ENCODE data around the gene NBR1. TPM values are rescaled to one million over a fixed set of nuclear protein-coding genes. Genes with fewer than 3 reads are reported as not detected.

The NBR1 gene
- total RNA-seq, 6 experiments from 2014 or later, result 34.7 to 71.0 (median 49.2) TPM

GRCh38 chr17:43211123-43211479, 40.1 kb downstream of the NBR1 start:
- Histone ChIP-seq H3K4me1 (peaks cover 0 to 44% (median 17%) of the 10 kb centered on the region in 4 donors), H3K4me3 (peak overlapping the region; percentile 46 to 60 (median 57)), H3K27ac (peak overlapping the region; percentile 63 to 78 (median 68)), H3K36me3 (peaks cover 0 to 43% (median 9%) of the 10 kb centered on the region in 4 donors), H3K27me3 (no peaks in the 10 kb centered on the region), H3K9me3 (no peaks in the 10 kb centered on the region)
- 11% methylated on average over 2 of the region's 2 CpGs for WGBS (ENCODE audit: insufficient coverage, low coverage, low lambda C conversion rate, missing lambda C conversion rate)
- DNase-seq (no peak), ATAC-seq (no peak)
- no peak for TF ChIP-seq CTCF (IDR thresholded peaks at IDR 0.05)
- no peak for TF ChIP-seq POLR2A (IDR thresholded peaks at IDR 0.05)
- intact Hi-C loops (cut with DNase I), result no loop called here

GRCh38 chr17:43211480-43212402, 40.7 kb downstream of the NBR1 start, which contains the start of gene TMEM106A:
TSS of gene TMEM106A (plus strand) at chr17:43211875. CDS start at chr17:43213042, 1,167 bp downstream.
- DNase-seq (peak; percentile 65 to 88 (median 82)), ATAC-seq (peak; percentile 82 to 89 (median 88))
- Histone ChIP-seq H3K27me3 (no peaks in the 10 kb centered on the region), H3K9me3 (no peaks in the 10 kb centered on the region), H3K4me3 (peak within 1 kb of the TSS; percentile 46 to 60 (median 57)), H3K36me3 (peaks cover 0 to 45% (median 9%) of the 10 kb centered on the region in 4 donors), H3K4me1 (peaks cover 0 to 51% (median 21%) of the 10 kb centered on the region in 4 donors), H3K27ac (peak within 1 kb of the TSS; percentile 63 to 78 (median 68))
- WGBS (ENCODE audit: insufficient coverage, low coverage, low lambda C conversion rate, missing lambda C conversion rate), result 13% methylated on average over 27 of the region's 54 CpGs
- TF ChIP-seq POLR2A (IDR thresholded peaks at IDR 0.05), result peak; percentile 27
- peak in 2 of 4 donors; percentile 17 to 23 for TF ChIP-seq CTCF (IDR thresholded peaks at IDR 0.05)
- intact Hi-C loops (cut with DNase I), result no loop called here

- H3K36me3 ChIP-seq, result peaks cover 0 to 36% (median 7%) of the 10 kb centered on the region in 4 donors
- 44% methylated on average over 5 of the region's 7 CpGs for WGBS (ENCODE audit: insufficient coverage, low coverage, low lambda C conversion rate, missing lambda C conversion rate)
- DNase-seq (no peak), ATAC-seq (peak in 2 of 4 donors; percentile 2 to 14)
- H3K4me1 ChIP-seq, result peaks cover 0 to 59% (median 25%) of the 10 kb centered on the region in 4 donors
- H3K27ac ChIP-seq, result peak overlapping the region; percentile 63 to 78 (median 68)
- TF ChIP-seq POLR2A (IDR thresholded peaks at IDR 0.05) (no peak), CTCF (IDR thresholded peaks at IDR 0.05) (no peak)
- intact Hi-C loops (cut with DNase I), result no loop called here
- no peaks in the 10 kb centered on the region for H3K9me3 ChIP-seq
- peak overlapping the region; percentile 46 to 60 (median 57) for H3K4me3 ChIP-seq
- H3K27me3 ChIP-seq, result no peaks in the 10 kb centered on the region
Observed at GRCh38 chr17:43212641-43213490, 41.9 kb downstream of the NBR1 start.

- H3K9me3 ChIP-seq, result no peaks in the 10 kb centered on the region
- WGBS (ENCODE audit: insufficient coverage, low coverage, low lambda C conversion rate, missing lambda C conversion rate), result no CpG with 5 or more reads among the region's 2 CpGs
Observed at GRCh38 chr17:43213545-43213944, 42.5 kb downstream of the NBR1 start.

More at GRCh38 chr17:43213545-43213944, 42.5 kb downstream of the NBR1 start:
- Histone ChIP-seq H3K27me3 (no peaks in the 10 kb centered on the region), H3K36me3 (peaks cover 0 to 30% (median 7%) of the 10 kb centered on the region in 4 donors), H3K27ac (peak overlapping the region in 2 of 3 donors; percentile 34 to 68), H3K4me3 (peak overlapping the region in 1 of 3 donors; percentile 0), H3K4me1 (peaks cover 0 to 59% (median 25%) of the 10 kb centered on the region in 4 donors)
- peak; percentile 35 to 72 (median 60) for ATAC-seq
- intact Hi-C loops (cut with DNase I), result no loop called here
- DNase-seq, result peak in 2 of 3 donors; percentile 56 to 57
- TF ChIP-seq POLR2A (IDR thresholded peaks at IDR 0.05) (peak; percentile 37), CTCF (IDR thresholded peaks at IDR 0.05) (no peak)

All from right lobe of liver (tissue), 6 donors.